ENCODE data around the gene NDUFAF5.

- TF ChIP-seq POLR2A (IDR thresholded peaks at IDR 0.05; ENCODE audit: low read depth, low read length) (no peak), POLR2AphosphoS5 (IDR thresholded peaks at IDR 0.05; ENCODE audit: low read depth, low read length) (no peak), TAF1 (IDR thresholded peaks at IDR 0.05; ENCODE audit: low read depth, low read length) (no peak), SPI1 (IDR thresholded peaks at IDR 0.05; ENCODE audit: low read depth, low read length) (no peak)
These were observed 5.9 kb downstream of the NDUFAF5 start for GRCh38 chr20:13790708-13791107.

Measured in GM12891 (cell line).